SIG-M5 treated with dmso at 0.1 percent for 504 hours (cell line): ENCODE results near the gene STAU1.
"Not testable (repeated sequence)": the region's sequence is repeated elsewhere in the genome, so short reads cannot be mapped to it uniquely, and the experiment has no call there.

Experiments
- DNase-seq: peaks from one replicate; lab custom pipeline; 2025; ENCODE audit not compliant: unreplicated experiment; lab: John Stamatoyannopoulos, UW

Gene STAU1

GRCh38 chr20:49166534-49167449 lies 21.3 kb downstream of the STAU1 start:
- DNase-seq: no peak

- DNase-seq: no peak
These were observed 22.5 kb downstream of the STAU1 start for GRCh38 chr20:49165611-49166010.

GRCh38 chr20:49163696-49164095 lies 24.4 kb downstream of the STAU1 start:
- no peak for DNase-seq

- no peak for DNase-seq
These were observed 26.5 kb downstream of the STAU1 start for GRCh38 chr20:49161428-49162152.

GRCh38 chr20:49160057-49160929 lies 27.8 kb downstream of the STAU1 start:
- DNase-seq: no peak

- no peak for DNase-seq
These were observed 31.0 kb downstream of the STAU1 start for GRCh38 chr20:49157146-49157545.

GRCh38 chr20:49156481-49156880 lies 31.7 kb downstream of the STAU1 start:
- no peak for DNase-seq

GRCh38 chr20:49151436-49151835 lies 36.7 kb downstream of the STAU1 start:
- no peak for DNase-seq

GRCh38 chr20:49149281-49150045 lies 38.7 kb downstream of the STAU1 start:
- no peak for DNase-seq

- DNase-seq: no peak
These were observed 39.5 kb downstream of the STAU1 start for GRCh38 chr20:49148601-49149000.

- DNase-seq: no peak
These were observed 40.8 kb downstream of the STAU1 start for GRCh38 chr20:49147296-49147695.

GRCh38 chr20:49146442-49147225 lies 41.5 kb downstream of the STAU1 start:
- DNase-seq: no peak

- no peak for DNase-seq
These were observed 47.3 kb downstream of the STAU1 start for GRCh38 chr20:49140834-49141233.

GRCh38 chr20:49140411-49140810 lies 47.7 kb downstream of the STAU1 start:
- no peak for DNase-seq

GRCh38 chr20:49138431-49138830 lies 49.7 kb downstream of the STAU1 start:
- no peak for DNase-seq

GRCh38 chr20:49136817-49137571 lies 51.1 kb downstream of the STAU1 start:
- DNase-seq: no peak

GRCh38 chr20:49134797-49135196 lies 53.3 kb downstream of the STAU1 start:
- not testable (repeated sequence) for DNase-seq

GRCh38 chr20:49133571-49133970 lies 54.6 kb downstream of the STAU1 start:
- no peak for DNase-seq

GRCh38 chr20:49132995-49133478 lies 55.1 kb downstream of the STAU1 start:
- peak; percentile 76 for DNase-seq
